Esophagus muscularis mucosa (tissue), 4 donors: Measurements from ENCODE around the gene PKP1. TPM values are rescaled to one million over a fixed set of nuclear protein-coding genes. Genes with fewer than 3 reads are reported as not detected.

Source experiments
- DNase-seq: peaks from one replicate; pipeline ENCODE4 v3.0.0-alpha.2; 2017; ENCODE audit errors: extremely low spot score
- H3K27ac ChIP-seq, 4 donors: fragments of 200-600 bp; sonication (generic); replicated peaks in 1 of 4; 1 replicate in 3 of 4; 2 replicates in 1 of 4; pipeline ENCODE4 v1.5.1; 2016 to 2019; ENCODE audit warnings: mild to moderate bottlenecking in 1 of 4
- H3K27me3 ChIP-seq, 4 donors: fragments of 200-600 bp; sonication (generic); one replicate each; pipeline versions ENCODE4 v1.5.1 to v1.6.0; 2016 to 2019
- H3K36me3 ChIP-seq, 4 donors: fragments of 200-600 bp; sonication (generic); one replicate each; pipeline ENCODE4 v1.5.1; 2016 to 2019
- H3K4me1 ChIP-seq, 4 donors: fragments of 200-600 bp; sonication (generic); one replicate each; pipeline ENCODE4 v1.5.1; 2016 to 2019
- H3K4me3 ChIP-seq, 4 donors: fragments of 200-600 bp; sonication (generic); 1 replicate in 2 of 4; 2 replicates in 2 of 4; pipeline ENCODE4 v1.5.1; 2016 to 2019; ENCODE audit warnings: mild to moderate bottlenecking in 4 of 4, moderate library complexity in 1 of 4
- H3K9me3 ChIP-seq, 4 donors: fragments of 200-600 bp; sonication (generic); 1 replicate in 3 of 4; 2 replicates in 1 of 4; pipeline ENCODE4 v1.5.1; 2016 to 2019
- EP300 ChIP-seq: sonication (generic); formaldehyde crosslinking; IDR thresholded peaks from one replicate; pipeline ENCODE4 v1.6.1; 2017; ENCODE audit warnings: antibody characterized with exemption
- POLR2A ChIP-seq: fragments of 450-650 bp; IDR thresholded peaks from one replicate; pipeline ENCODE4 v1.6.1; 2017; ENCODE audit warnings: antibody characterized with exemption, moderate library complexity, mild to moderate bottlenecking, low read depth
- POLR2AphosphoS5 ChIP-seq, 2 donors: sonication (generic); formaldehyde crosslinking; IDR thresholded peaks; one replicate each; pipeline ENCODE4 v1.6.1; 2017; ENCODE audit warnings: antibody characterized with exemption in 2 of 2
- WGBS: methylation state at CpG from one replicate; pipeline ENCODE4 v1.1.5; 2018; 5-methylcytosine and 5-hydroxymethylcytosine counted together
- intact Hi-C: fragments of 100-400 bp; cut with DNase I; formaldehyde crosslinking; loops from one replicate; pipeline ENCODE4 v1.15.1; 2023
- total RNA-seq, 4 donors: library from RNA; depleted of rRNA; stranded (reverse); fragments of >200 nt; gene quantifications; one replicate each; pipeline versions ENCODE4 v1.1.0 to v1.2.1, GENCODE V29; 2016
- TF ChIP-seq, protein P1 (sequence below), 3 experiments: fragments of 200-600 bp in 2 of 3; fragments of 450-650 bp in 1 of 3; sonication (generic) in 2 of 3; IDR thresholded peaks; one replicate each; pipeline ENCODE4 v1.5.1; 2017 to 2019; ENCODE audit warnings: antibody characterized with exemption in 3 of 3, mild to moderate bottlenecking in 2 of 3, moderate library complexity in 1 of 3

The PKP1 gene
- total RNA-seq, 4 donors from 2014 or later, result 0.50 to 1.9 (median 1.3) TPM

DNA sequence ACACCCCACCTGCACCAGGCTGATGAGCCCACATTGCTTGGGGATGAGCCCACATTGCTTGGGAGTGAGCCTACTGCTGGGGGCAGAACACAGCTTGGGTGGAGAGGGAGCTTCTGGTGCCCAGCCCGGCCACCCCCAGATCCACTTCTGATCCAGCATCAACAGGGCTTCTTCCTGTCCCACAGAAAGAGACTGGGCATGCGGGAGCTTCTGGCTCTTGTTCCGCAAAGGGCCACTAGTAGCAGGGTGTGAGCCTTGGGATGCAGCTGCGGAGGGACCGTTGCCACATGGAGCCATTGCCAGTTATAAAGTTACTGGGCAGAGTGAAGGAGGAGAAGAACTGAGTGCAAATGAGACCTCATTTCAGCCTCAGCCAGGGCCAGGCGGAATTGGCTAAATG lies 36.3 kb downstream of the PKP1 start:
- Histone ChIP-seq H3K27me3 (no peaks in the 10 kb centered on the region), H3K9me3 (no peaks in the 10 kb centered on the region), H3K36me3 (no peaks in the 10 kb centered on the region), H3K4me3 (no peak overlapping the region), H3K4me1 (no peaks in the 10 kb centered on the region), H3K27ac (no peak overlapping the region)
- TF ChIP-seq POLR2A (no peak), POLR2AphosphoS5 (IDR thresholded peaks at IDR 0.05) (no peak), EP300 (no peak)
- TF ChIP-seq, protein P1, sequence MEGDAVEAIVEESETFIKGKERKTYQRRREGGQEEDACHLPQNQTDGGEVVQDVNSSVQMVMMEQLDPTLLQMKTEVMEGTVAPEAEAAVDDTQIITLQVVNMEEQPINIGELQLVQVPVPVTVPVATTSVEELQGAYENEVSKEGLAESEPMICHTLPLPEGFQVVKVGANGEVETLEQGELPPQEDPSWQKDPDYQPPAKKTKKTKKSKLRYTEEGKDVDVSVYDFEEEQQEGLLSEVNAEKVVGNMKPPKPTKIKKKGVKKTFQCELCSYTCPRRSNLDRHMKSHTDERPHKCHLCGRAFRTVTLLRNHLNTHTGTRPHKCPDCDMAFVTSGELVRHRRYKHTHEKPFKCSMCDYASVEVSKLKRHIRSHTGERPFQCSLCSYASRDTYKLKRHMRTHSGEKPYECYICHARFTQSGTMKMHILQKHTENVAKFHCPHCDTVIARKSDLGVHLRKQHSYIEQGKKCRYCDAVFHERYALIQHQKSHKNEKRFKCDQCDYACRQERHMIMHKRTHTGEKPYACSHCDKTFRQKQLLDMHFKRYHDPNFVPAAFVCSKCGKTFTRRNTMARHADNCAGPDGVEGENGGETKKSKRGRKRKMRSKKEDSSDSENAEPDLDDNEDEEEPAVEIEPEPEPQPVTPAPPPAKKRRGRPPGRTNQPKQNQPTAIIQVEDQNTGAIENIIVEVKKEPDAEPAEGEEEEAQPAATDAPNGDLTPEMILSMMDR (IDR thresholded peaks at IDR 0.05), result no peak
- intact Hi-C loops, result no loop called here
- WGBS, result 99% methylated on average over 3 of the region's 6 CpGs
- DNase-seq, result no peak

DNA sequence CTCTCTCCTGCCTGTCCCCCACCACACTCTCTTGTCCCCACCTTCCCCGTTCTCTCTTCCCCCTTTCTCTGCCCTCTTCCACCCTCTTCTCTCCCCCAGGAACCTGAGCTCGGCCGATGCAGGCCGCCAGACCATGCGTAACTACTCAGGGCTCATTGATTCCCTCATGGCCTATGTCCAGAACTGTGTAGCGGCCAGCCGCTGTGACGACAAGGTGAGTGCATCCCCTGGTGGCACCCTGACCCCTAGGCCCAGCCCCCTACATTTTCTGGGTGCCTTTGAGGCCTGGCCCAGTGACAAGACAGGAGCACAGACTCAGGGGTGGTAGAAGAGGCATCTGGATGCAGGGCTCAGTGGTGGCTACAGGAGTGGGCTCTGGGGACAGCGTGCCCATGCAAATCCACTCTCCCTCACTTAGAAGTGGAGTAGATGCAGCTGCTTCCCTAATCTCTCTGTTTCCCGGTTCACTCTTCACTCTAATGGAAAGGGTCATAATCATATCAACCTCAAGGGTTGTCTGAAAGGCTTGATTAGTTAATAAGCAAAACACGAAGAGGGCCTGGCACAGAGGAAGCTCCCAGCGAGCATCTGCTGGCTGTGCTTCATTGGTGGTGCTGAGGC lies 37.0 kb downstream of the PKP1 start:
- TF ChIP-seq POLR2A (no peak), EP300 (no peak), POLR2AphosphoS5 (IDR thresholded peaks at IDR 0.05) (no peak)
- TF ChIP-seq, protein P1 (IDR thresholded peaks at IDR 0.05), result no peak
- DNase-seq, result no peak
- 88% methylated on average over 10 of the region's 12 CpGs for WGBS

DNA sequence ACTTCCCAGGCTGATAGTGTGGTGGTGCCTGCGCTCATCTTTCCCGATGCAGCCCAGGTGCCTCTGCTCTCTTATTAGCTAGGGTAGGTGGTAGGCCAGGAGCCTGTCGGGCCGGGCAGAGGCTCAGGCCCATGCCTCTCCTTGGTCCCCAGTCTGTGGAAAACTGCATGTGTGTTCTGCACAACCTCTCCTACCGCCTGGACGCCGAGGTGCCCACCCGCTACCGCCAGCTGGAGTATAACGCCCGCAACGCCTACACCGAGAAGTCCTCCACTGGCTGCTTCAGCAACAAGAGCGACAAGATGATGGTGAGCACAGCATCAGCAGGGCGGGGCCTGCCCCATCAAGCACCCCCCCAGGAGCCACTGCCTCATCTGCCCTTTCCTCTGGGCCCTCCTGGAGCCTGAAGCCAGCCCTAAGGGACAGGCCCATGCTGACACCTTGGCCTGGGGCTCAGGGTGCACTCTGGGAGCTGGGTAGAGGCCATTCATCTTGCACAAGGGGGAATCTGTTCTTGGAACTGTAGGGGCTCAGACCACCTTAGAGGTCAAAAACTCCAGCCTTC lies 38.6 kb downstream of the PKP1 start:
- H3K9me3 ChIP-seq, result no peaks in the 10 kb centered on the region
- H3K4me3 ChIP-seq, result no peak overlapping the region
- H3K4me1 ChIP-seq, result no peaks in the 10 kb centered on the region
- H3K27ac ChIP-seq, result no peak overlapping the region
- H3K36me3 ChIP-seq, result no peaks in the 10 kb centered on the region
- 98% methylated on average over 9 of the region's 15 CpGs for WGBS
- H3K27me3 ChIP-seq, result no peaks in the 10 kb centered on the region
- DNase-seq, result no peak
- no peak for TF ChIP-seq POLR2AphosphoS5 (IDR thresholded peaks at IDR 0.05)
- TF ChIP-seq, protein P1 (IDR thresholded peaks at IDR 0.05), result no peak
- no peak for TF ChIP-seq POLR2A
- TF ChIP-seq EP300, result no peak
- intact Hi-C loops, result no loop called here

More for the DNA sequence above, 37.0 kb downstream of the PKP1 start:
- Histone ChIP-seq H3K27me3 (no peaks in the 10 kb centered on the region), H3K9me3 (no peaks in the 10 kb centered on the region), H3K4me1 (no peaks in the 10 kb centered on the region), H3K36me3 (no peaks in the 10 kb centered on the region), H3K4me3 (no peak overlapping the region), H3K27ac (no peak overlapping the region)
- intact Hi-C loops, result no loop called here

DNA sequence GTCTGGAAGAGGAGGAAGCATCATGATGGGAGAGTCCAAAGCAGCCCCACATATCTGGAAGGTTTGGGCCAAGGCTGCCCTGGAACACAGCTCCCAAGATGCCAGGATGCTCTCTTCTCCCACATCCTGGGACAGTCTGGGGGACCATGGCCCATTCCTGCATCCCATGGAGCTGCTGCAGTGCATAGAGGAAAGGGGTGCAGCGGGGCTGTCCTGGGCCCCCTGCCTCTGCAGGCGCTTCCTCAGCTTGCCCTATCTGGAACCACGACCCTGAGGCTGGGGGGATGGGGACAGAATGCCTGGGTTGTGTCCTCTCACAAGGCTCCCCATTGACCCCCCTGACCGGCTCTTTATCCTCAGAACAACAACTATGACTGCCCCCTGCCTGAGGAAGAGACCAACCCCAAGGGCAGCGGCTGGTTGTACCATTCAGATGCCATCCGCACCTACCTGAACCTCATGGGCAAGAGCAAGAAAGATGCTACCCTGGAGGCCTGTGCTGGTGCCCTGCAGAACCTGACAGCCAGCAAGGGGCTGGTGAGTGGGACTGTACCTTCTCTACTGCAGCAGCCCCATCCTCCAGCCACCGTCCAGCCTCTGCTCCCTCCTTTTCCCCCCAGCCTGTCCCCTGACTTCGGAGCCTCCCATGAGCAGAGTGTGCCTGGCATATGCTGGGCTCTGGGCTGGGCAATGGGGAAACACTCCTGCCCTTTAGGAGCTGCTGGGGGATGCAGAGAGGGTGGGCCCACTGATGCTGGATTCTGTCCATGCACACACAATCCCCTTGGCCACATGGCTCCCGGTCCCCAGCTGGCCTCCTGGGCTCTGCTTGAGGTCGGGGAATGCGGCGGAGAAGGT lies 39.6 kb downstream of the PKP1 start:
- Histone ChIP-seq H3K9me3 (no peaks in the 10 kb centered on the region), H3K27ac (no peak overlapping the region), H3K4me1 (no peaks in the 10 kb centered on the region), H3K4me3 (no peak overlapping the region), H3K36me3 (no peaks in the 10 kb centered on the region), H3K27me3 (no peaks in the 10 kb centered on the region)
- 91% methylated on average over 9 of the region's 12 CpGs for WGBS
- no peak for DNase-seq
- no peak for TF ChIP-seq EP300
- no peak for TF ChIP-seq POLR2A
- no peak for TF ChIP-seq POLR2AphosphoS5 (IDR thresholded peaks at IDR 0.05)
- intact Hi-C loops, result no loop called here

DNA sequence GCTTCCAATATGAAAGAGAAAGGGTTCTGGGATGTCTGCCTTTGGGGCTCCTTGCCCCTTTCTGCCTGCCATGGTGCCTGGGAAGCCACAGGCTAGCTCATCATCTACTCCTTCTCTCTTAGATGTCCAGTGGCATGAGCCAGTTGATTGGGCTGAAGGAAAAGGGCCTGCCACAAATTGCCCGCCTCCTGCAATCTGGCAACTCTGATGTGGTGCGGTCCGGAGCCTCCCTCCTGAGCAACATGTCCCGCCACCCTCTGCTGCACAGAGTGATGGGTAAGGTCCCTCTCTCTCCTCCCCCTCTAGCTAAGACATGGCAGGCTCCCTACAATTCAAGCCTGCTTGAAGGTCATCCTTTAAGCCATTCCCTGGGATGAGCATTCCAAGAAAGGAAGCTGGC lies 41.0 kb downstream of the PKP1 start:
- TF ChIP-seq POLR2AphosphoS5 (IDR thresholded peaks at IDR 0.05) (no peak), EP300 (no peak), POLR2A (no peak)
- TF ChIP-seq, protein P1 (IDR thresholded peaks at IDR 0.05), result no peak
- Histone ChIP-seq H3K4me1 (peaks cover 0 to 1% (median under 1%) of the 10 kb centered on the region in 4 donors), H3K36me3 (no peaks in the 10 kb centered on the region), H3K4me3 (no peak overlapping the region), H3K9me3 (no peaks in the 10 kb centered on the region), H3K27ac (no peak overlapping the region), H3K27me3 (no peaks in the 10 kb centered on the region)
- intact Hi-C loops, result no loop called here
- no peak for DNase-seq
- WGBS, result 100% methylated on average over 1 of the region's 4 CpGs
